WTC11 (cell line): ENCODE data around the gene RPS16. TPM values are rescaled to one million over a fixed set of nuclear protein-coding genes. Genes with fewer than 3 reads are reported as not detected.

Experiments
- ATAC-seq: fragments of 200-7000 bp; cut with Tn5 transposase; 2 replicates; pipeline ENCODE4 v1.10.0; 2021; ENCODE audit warnings: mild to moderate bottlenecking, moderate library complexity
- CTCF ChIA-PET: fragments of 300-600 bp; sonication (Branson Sonifier 250); formaldehyde crosslinking; loops from one replicate; lab custom pipeline; 2021; ENCODE audit warnings: antibody characterized with exemption; lab: Charles Lee
- POLR2A ChIA-PET: fragments of 350-600 bp; sonication (Branson Sonifier 250); formaldehyde crosslinking; loops from one replicate; lab custom pipeline; 2021; ENCODE audit warnings: antibody characterized with exemption; lab: Charles Lee
- DNase-seq: peaks from one replicate; pipeline ENCODE4 v3.0.0; 2021; ENCODE audit warnings: low spot score
- H3K27ac Mint-ChIP-seq: 2 replicates; pipeline ENCODE4 v1.8.0; 2021; ENCODE audit warnings: mixed read lengths
- H3K27me3 Mint-ChIP-seq: 2 replicates; pipeline ENCODE4 v1.8.0; 2021; ENCODE audit warnings: low read depth, mild to moderate bottlenecking, moderate library complexity, mixed read lengths
- H3K36me3 Mint-ChIP-seq: 2 replicates; pipeline ENCODE4 v1.8.0; 2021; ENCODE audit warnings: mixed read lengths
- H3K4me1 Mint-ChIP-seq: 2 replicates; pipeline ENCODE4 v1.8.0; 2022; ENCODE audit warnings: mixed read lengths
- H3K4me3 Mint-ChIP-seq: 2 replicates; pipeline ENCODE4 v1.8.0; 2021; ENCODE audit warnings: mild to moderate bottlenecking, moderate library complexity, mixed read lengths
- H3K9me3 Mint-ChIP-seq: 2 replicates; pipeline ENCODE4 v1.8.0; 2021; ENCODE audit warnings: mixed read lengths
- E2F1 ChIP-seq: sonication (generic); formaldehyde crosslinking; IDR thresholded peaks from 2 replicates; pipeline ENCODE4 v1.8.0; 2022; ENCODE audit warnings: mild to moderate bottlenecking, missing genetic modification reagents
- EMX1 ChIP-seq: fragments of 250-450 bp; sonication (Bioruptor Pico); IDR thresholded peaks from 2 replicates; pipeline ENCODE4 v1.8.0; 2021; ENCODE audit warnings: mild to moderate bottlenecking
- ETV6 ChIP-seq: sonication (generic); formaldehyde crosslinking; IDR thresholded peaks from 2 replicates; pipeline ENCODE4 v1.8.1; 2022; ENCODE audit warnings: mild to moderate bottlenecking, missing genetic modification reagents
- FOXJ3 ChIP-seq: sonication (generic); formaldehyde crosslinking; IDR thresholded peaks from 2 replicates; pipeline ENCODE4 v1.9.0; 2021; ENCODE audit warnings: missing genetic modification reagents, mild to moderate bottlenecking, borderline replicate concordance
- FOXP4 ChIP-seq: sonication (generic); formaldehyde crosslinking; IDR thresholded peaks from 2 replicates; pipeline ENCODE4 v1.8.0; 2022; ENCODE audit warnings: mild to moderate bottlenecking, missing genetic modification reagents
- HMGXB4 ChIP-seq: sonication (generic); formaldehyde crosslinking; IDR thresholded peaks from 2 replicates; pipeline ENCODE4 v1.8.1; 2023; ENCODE audit warnings: mild to moderate bottlenecking, moderate library complexity, missing genetic modification reagents
- IRF1 ChIP-seq: sonication (generic); formaldehyde crosslinking; IDR thresholded peaks from 2 replicates; pipeline ENCODE4 v1.8.0; 2023; ENCODE audit warnings: missing genetic modification reagents
- NFATC4 ChIP-seq: fragments of 250-450 bp; sonication (Bioruptor Pico); IDR thresholded peaks from 2 replicates; pipeline ENCODE4 v1.9.0; 2021; ENCODE audit warnings: mild to moderate bottlenecking
- NFE2L1 ChIP-seq: sonication (generic); formaldehyde crosslinking; IDR thresholded peaks from 2 replicates; pipeline ENCODE4 v1.8.1; 2023; ENCODE audit warnings: missing genetic modification reagents
- NFYB ChIP-seq: sonication (generic); formaldehyde crosslinking; conservative IDR thresholded peaks from 2 replicates; pipeline ENCODE4 v1.8.0; 2022; ENCODE audit warnings: low read depth, missing genetic modification reagents
- NR1H2 ChIP-seq: sonication (generic); formaldehyde crosslinking; IDR thresholded peaks from 2 replicates; pipeline ENCODE4 v1.9.0; 2021; ENCODE audit warnings: mild to moderate bottlenecking, moderate library complexity, missing genetic modification reagents
- OVOL2 ChIP-seq: fragments of 250-450 bp; sonication (Bioruptor Pico); IDR thresholded peaks from 2 replicates; pipeline ENCODE4 v1.9.0; 2021; ENCODE audit warnings: mild to moderate bottlenecking, borderline replicate concordance
- PRDM15 ChIP-seq: sonication (generic); formaldehyde crosslinking; IDR thresholded peaks from 2 replicates; pipeline ENCODE4 v1.8.0; 2022; ENCODE audit warnings: missing genetic modification reagents
- SOX15 ChIP-seq: fragments of 250-450 bp; sonication (Bioruptor Pico); IDR thresholded peaks from 2 replicates; pipeline ENCODE4 v1.9.0; 2021; ENCODE audit warnings: mild to moderate bottlenecking
- ZNF263 ChIP-seq: sonication (generic); formaldehyde crosslinking; IDR thresholded peaks from 2 replicates; pipeline ENCODE4 v1.8.1; 2022; ENCODE audit warnings: low read depth, mild to moderate bottlenecking, moderate library complexity, missing genetic modification reagents
- ZNF396 ChIP-seq: fragments of 250-450 bp; sonication (Bioruptor Pico); IDR thresholded peaks from 2 replicates; pipeline ENCODE4 v1.8.0; 2021; ENCODE audit warnings: mild to moderate bottlenecking, moderate library complexity, borderline replicate concordance
- total RNA-seq: library from RNA; stranded (reverse); gene quantifications from 3 replicates; pipeline ENCODE4 v1.2.3, GENCODE V29; 2021

The RPS16 gene
- total RNA-seq, 1 experiment from 2014 or later, result 2,962 TPM

- no peak for TF ChIP-seq FOXJ3 (CRISPR knock-in tag)
- TF ChIP-seq ZNF263 (CRISPR knock-in tag), result no peak
- TF ChIP-seq ZNF396 (CRISPR knock-in tag), result no peak
- TF ChIP-seq NR1H2, result no peak
- no peak for TF ChIP-seq HMGXB4 (CRISPR knock-in tag)
- TF ChIP-seq NFATC4 (CRISPR knock-in tag), result no peak
- no peak for TF ChIP-seq OVOL2 (CRISPR knock-in tag)
- TF ChIP-seq ETV6 (CRISPR knock-in tag), result no peak
- no peak for TF ChIP-seq NFYB (CRISPR knock-in tag)
- no peak for TF ChIP-seq FOXP4 (CRISPR knock-in tag)
- TF ChIP-seq, all 79 proteins: peak for 0
Measured at GRCh38 chr19:39426170-39426569, 9.6 kb downstream of the RPS16 start (continued).

GRCh38 chr19:39425744-39426143, 10.0 kb downstream of the RPS16 start:
- Mint-ChIP-seq H3K27ac (peak overlapping the region; percentile 9; the same call in 1 of the 2 replicates), H3K27me3 (no peaks in the 10 kb centered on the region), H3K4me3 (no peak overlapping the region), H3K9me3 (no peaks in the 10 kb centered on the region), H3K36me3 (peaks cover 25% of the 10 kb centered on the region), H3K4me1 (peaks cover 27% of the 10 kb centered on the region)
- POLR2A ChIA-PET, result interaction anchor here (2.1 kb wide), 1 partner anchor 10 kb away, joined by 11 read pairs; the partner anchor contains the start of gene RPS16
- CTCF ChIA-PET, result interaction anchor here (2.2 kb wide), 1 partner anchor 11 kb away, joined by 10 read pairs; no protein-coding TSS in a partner anchor
- DNase-seq (no peak), ATAC-seq (no peak)
- TF ChIP-seq NFE2L1 (CRISPR knock-in tag) (no peak), NFYB (CRISPR knock-in tag) (no peak), ETV6 (CRISPR knock-in tag) (no peak), EMX1 (no peak), PRDM15 (CRISPR knock-in tag) (no peak), NR1H2 (no peak), IRF1 (no peak), E2F1 (CRISPR knock-in tag) (no peak), SOX15 (CRISPR knock-in tag) (no peak)
